Lung (tissue), 12 donors: Measurements from ENCODE around the gene SLC28A3. TPM values are rescaled to one million over a fixed set of nuclear protein-coding genes. Genes with fewer than 3 reads are reported as not detected.

Source experiments
- ATAC-seq: fragments of 200-7000 bp; cut with Tn5 transposase; one replicate; pipeline ENCODE4 v1.9.1; 2020; ENCODE audit warnings: moderate number of reproducible peaks; ENCODE audit not compliant: insufficient read depth, low FRiP score
- DNase-seq, 3 donors: peaks; one replicate each; pipeline ENCODE4 v3.0.0-alpha.2; 2013 to 2017
- H3K27ac ChIP-seq, 2 donors: one replicate each; pipeline ENCODE4 v1.5.1; 2013; ENCODE audit warnings: mild to moderate bottlenecking in 2 of 2, moderate library complexity in 2 of 2, control low read depth in 1 of 2, inconsistent platforms in 1 of 2, low read depth in 1 of 2, low read length in 1 of 2
- H3K27me3 ChIP-seq, 3 donors: one replicate each; pipeline ENCODE4 v1.5.1; 2013; ENCODE audit warnings: low read length in 2 of 3; ENCODE audit not compliant: control insufficient read depth in 3 of 3, insufficient read depth in 3 of 3
- H3K36me3 ChIP-seq, 4 donors: one replicate each; pipeline ENCODE4 v1.5.1; 2013; ENCODE audit warnings: low read length in 4 of 4, mild to moderate bottlenecking in 1 of 4, moderate library complexity in 1 of 4; ENCODE audit not compliant: control insufficient read depth in 4 of 4, insufficient read depth in 4 of 4
- H3K4me1 ChIP-seq, 5 donors: one replicate each; pipeline ENCODE4 v1.5.1; 2013; ENCODE audit warnings: low read length in 5 of 5, mild to moderate bottlenecking in 2 of 5, moderate library complexity in 1 of 5; ENCODE audit not compliant: control insufficient read depth in 5 of 5, insufficient read depth in 5 of 5
- H3K4me3 ChIP-seq: one replicate; pipeline ENCODE4 v1.5.1; 2013; ENCODE audit warnings: mild to moderate bottlenecking, control low read depth, moderate library complexity
- H3K9ac ChIP-seq, 2 donors: one replicate each; pipeline ENCODE4 v1.5.1; 2013; ENCODE audit warnings: low read length in 2 of 2, control low read depth in 1 of 2; ENCODE audit not compliant: insufficient read depth in 1 of 2
- H3K9me3 ChIP-seq, 4 donors: one replicate each; pipeline ENCODE4 v1.5.1; 2013; ENCODE audit warnings: low read length in 3 of 4, mild to moderate bottlenecking in 1 of 4, moderate library complexity in 1 of 4; ENCODE audit not compliant: control insufficient read depth in 4 of 4, insufficient read depth in 3 of 4
- WGBS, 2 donors: extraction: QIAGEN DNeasy Blood & Tissue Kit; methylation state at CpG; one replicate each; pipeline ENCODE4 v1.1.7; 2013; 5-methylcytosine and 5-hydroxymethylcytosine counted together
- polyA plus RNA-seq, 2 donors: library from polyadenylated mRNA; stranded (reverse); fragments of 200-250 nt; gene quantifications; one replicate each; pipeline ENCODE4 v1.2.1, GENCODE V29; 2013
- total RNA-seq, 2 donors: library from RNA; depleted of rRNA in 1 of 2; stranded (reverse); fragments of >200 nt in 1 of 2; gene quantifications; one replicate each; pipeline ENCODE4 v1.2.1, GENCODE V29; 2014 to 2021
- TF ChIP-seq, protein P1 (sequence below): IDR thresholded peaks from 2 replicates; pipeline ENCODE4 v1.5.1; 2012; ENCODE audit warnings: mild to moderate bottlenecking; ENCODE audit errors: control extremely low read depth, extremely low read depth
- donor health status: control.
- donor health status: control.
- donor health status: Bipolar disorder and iron deficiency.
- donor health status: healthy.
- donor health status: DM: yes; HTN: yes; CAD: no.

Gene SLC28A3
- total and polyA plus RNA-seq, 4 donors = 0.59 to 4.0 (median 0.88) TPM

DNA sequence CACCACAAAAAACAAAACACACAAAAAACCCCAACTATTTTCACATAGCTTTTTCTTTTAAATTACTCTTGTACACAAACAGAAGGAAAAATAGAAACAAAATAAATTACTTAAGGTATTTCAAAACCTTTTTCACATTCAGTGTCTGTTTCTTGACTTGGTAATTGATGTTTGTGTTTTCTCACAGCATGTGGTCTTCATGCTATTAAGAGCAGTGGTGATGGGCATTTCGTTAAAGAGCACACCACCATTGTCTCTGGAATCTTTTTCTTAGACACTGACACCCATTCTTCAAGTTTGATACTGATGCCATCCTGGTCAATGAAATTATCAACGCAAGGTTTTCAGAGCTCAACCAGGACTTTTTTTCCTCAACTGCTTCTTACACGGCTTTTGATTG, 63.8 kb downstream of the SLC28A3 start:
- Histone ChIP-seq H3K4me1 (peaks cover 0 to 3% (median 0%) of the 10 kb centered on the region in 5 donors), H3K27me3 (no peaks in the 10 kb centered on the region), H3K9me3 (no peaks in the 10 kb centered on the region), H3K27ac (no peak overlapping the region), H3K36me3 (no peaks in the 10 kb centered on the region), H3K9ac (no peak overlapping the region), H3K4me3 (no peak overlapping the region)
- no peak for ATAC-seq
- TF ChIP-seq, protein P1, sequence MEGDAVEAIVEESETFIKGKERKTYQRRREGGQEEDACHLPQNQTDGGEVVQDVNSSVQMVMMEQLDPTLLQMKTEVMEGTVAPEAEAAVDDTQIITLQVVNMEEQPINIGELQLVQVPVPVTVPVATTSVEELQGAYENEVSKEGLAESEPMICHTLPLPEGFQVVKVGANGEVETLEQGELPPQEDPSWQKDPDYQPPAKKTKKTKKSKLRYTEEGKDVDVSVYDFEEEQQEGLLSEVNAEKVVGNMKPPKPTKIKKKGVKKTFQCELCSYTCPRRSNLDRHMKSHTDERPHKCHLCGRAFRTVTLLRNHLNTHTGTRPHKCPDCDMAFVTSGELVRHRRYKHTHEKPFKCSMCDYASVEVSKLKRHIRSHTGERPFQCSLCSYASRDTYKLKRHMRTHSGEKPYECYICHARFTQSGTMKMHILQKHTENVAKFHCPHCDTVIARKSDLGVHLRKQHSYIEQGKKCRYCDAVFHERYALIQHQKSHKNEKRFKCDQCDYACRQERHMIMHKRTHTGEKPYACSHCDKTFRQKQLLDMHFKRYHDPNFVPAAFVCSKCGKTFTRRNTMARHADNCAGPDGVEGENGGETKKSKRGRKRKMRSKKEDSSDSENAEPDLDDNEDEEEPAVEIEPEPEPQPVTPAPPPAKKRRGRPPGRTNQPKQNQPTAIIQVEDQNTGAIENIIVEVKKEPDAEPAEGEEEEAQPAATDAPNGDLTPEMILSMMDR = no peak
- 85 to 86% methylated on average over 3 of the region's 3 CpGs for WGBS, 2 donors
- DNase-seq = no peak

DNA sequence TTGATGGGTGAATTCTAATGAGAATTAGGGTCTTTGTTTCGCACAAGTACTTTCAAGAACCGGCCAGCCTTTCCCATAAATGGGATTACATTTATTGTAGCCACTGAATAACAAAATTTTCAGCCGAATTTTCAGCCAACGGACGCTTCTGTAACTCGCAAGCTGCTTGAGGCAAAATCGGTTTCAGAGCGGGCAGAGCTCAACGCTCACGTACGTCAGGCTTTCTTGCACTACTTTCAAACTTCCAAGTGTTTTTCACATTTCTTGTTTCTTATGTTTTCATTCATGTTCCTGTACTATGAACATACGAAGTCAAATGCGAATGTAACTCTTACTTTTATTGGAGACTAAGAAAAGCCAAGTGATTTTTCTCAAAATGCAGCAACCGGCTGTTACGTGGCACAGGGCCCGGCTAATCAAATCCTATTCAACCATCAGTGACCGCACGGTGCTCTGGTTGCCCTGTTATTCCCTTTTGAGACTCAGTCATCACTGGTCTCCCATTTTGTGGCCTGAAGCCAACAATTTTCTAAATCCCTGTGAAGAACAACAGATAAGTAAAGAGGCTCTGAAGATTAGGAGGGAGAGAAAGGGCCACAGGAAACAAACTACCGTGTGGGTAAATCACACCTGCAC, 68.5 kb downstream of the SLC28A3 start:
- DNase-seq (peak; percentile 29 to 61 (median 47)), ATAC-seq (no peak)
- TF ChIP-seq, protein P1 = no peak
- Histone ChIP-seq H3K4me1 (peaks cover 0 to 7% (median 0%) of the 10 kb centered on the region in 5 donors), H3K27me3 (no peaks in the 10 kb centered on the region), H3K9me3 (no peaks in the 10 kb centered on the region), H3K27ac (no peak overlapping the region), H3K4me3 (no peak overlapping the region), H3K9ac (peak overlapping the region in 1 of 2 donors; percentile 27), H3K36me3 (no peaks in the 10 kb centered on the region)
- 69 to 77% methylated on average over 19 of the region's 19 CpGs for WGBS, 2 donors

DNA sequence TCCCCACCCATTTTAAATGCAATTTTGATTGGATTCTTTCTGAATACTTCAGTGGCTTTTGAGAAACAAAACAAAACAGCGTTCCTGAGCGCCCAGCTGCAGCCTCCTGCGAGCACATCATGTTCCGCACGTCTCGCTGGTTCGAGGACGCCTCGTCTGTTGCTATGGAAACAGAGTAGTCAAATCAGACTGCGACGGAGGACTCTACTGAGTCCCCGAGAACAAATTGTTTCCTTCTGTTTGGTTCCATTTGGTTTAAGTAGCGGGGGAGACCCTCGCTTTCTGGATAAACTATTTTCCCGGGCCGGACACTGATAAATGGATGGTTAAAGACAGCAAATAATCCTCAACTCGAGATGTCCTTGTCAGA, 69.0 kb downstream of the SLC28A3 start:
- no peak for ATAC-seq
- WGBS, 2 donors = 3 to 8% methylated on average over 17 of the region's 17 CpGs
- TF ChIP-seq, protein P1 = no peak
- peak; percentile 93 to 95 (median 95) for DNase-seq
- Histone ChIP-seq H3K9me3 (no peaks in the 10 kb centered on the region), H3K27ac (no peak overlapping the region), H3K27me3 (no peaks in the 10 kb centered on the region), H3K4me1 (peaks cover 0 to 7% (median 0%) of the 10 kb centered on the region in 5 donors), H3K4me3 (no peak overlapping the region), H3K36me3 (no peaks in the 10 kb centered on the region), H3K9ac (peak overlapping the region; percentile 27 to 50)
